Measurements from ENCODE around the gene CHRM1.
"Not testable (repeated sequence)": the region's sequence is repeated elsewhere in the genome, so short reads cannot be mapped to it uniquely, and the experiment has no call there.

The CHRM1 gene, protein sequence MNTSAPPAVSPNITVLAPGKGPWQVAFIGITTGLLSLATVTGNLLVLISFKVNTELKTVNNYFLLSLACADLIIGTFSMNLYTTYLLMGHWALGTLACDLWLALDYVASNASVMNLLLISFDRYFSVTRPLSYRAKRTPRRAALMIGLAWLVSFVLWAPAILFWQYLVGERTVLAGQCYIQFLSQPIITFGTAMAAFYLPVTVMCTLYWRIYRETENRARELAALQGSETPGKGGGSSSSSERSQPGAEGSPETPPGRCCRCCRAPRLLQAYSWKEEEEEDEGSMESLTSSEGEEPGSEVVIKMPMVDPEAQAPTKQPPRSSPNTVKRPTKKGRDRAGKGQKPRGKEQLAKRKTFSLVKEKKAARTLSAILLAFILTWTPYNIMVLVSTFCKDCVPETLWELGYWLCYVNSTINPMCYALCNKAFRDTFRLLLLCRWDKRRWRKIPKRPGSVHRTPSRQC

GRCh38 chr11:62921201-62921572 lies at the start of gene CHRM1:
TSS of gene CHRM1 (minus strand) at chr11:62921363. CDS start at chr11:62911100, 10,263 bp downstream.
- DNase-seq, result no peak

- no peak for DNase-seq
These were observed 44.4 kb upstream of the CHRM1 start for GRCh38 chr11:62965574-62965973.

DNA sequence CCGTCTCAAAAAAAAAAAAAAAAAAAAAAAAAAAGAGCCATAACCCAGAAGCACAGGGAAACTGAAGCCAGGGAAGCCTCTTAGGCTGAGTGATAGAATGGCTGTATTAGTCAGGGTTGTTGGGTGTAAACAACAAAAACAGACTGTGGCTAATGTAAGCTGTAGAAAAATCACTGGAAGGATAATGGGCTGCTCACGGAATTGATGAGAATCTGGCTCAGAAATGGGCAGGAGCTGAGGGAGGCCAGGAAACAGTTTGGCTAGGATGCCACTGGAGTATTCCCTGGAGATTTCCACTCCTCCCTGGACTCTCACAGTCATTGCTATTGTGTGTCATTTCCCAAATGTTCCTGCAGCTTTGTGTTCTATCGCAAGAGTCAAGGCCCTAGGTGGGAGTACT lies 41.2 kb upstream of the CHRM1 start:
- DNase-seq, result no peak

DNA sequence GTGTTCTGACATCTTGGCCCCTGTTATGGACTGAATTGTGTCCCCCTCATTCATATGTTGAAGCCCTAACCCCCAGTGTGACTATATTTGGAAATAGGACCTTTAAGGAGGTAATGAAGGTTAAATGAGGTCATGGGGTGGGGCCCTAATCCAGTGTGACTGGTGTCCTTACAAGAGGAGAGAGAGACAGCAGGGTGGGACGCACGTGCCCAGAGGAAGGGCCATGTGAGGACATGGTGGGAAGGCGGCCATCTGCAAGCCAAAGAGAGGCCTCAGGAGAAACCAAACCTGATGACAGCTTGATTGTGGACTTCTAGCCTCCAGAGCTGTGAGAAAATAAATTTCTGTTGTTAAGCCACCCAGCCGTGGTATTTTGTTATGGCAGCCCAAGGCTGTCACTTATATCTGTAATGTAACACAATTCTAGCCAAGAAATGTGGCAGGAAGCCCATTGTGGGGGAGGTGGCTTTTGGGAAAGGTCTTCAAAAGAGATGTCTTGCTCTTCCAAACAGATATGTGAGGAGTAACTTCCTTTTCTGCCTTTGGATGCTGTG lies 39.9 kb upstream of the CHRM1 start:
- DNase-seq, result no peak

- no peak for DNase-seq
These were observed 38.3 kb upstream of the CHRM1 start for GRCh38 chr11:62959422-62959980.

- no peak for DNase-seq
These were observed 37.6 kb upstream of the CHRM1 start for GRCh38 chr11:62958547-62959421.

DNA sequence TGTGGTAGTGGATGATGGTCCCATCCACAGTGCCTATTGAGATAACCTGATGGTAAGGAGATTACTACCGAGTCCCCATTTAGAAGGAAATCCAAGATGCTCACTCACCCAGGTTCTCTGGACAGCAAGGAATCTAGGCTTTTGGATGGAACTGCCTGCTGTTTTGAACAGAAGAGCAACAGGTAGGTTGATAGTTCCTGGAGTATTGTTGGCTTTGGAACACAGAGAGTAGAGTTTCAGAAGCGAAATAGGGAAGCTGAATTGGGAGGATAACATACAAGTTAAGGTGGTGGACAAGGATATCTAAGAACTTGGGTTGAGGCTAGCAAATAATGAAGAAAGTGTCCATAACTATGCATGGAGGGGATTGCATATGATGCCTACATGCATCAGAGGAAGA lies 36.0 kb upstream of the CHRM1 start:
- no peak for DNase-seq

- no peak for DNase-seq
These were observed 33.3 kb upstream of the CHRM1 start for GRCh38 chr11:62954478-62954877.

DNA sequence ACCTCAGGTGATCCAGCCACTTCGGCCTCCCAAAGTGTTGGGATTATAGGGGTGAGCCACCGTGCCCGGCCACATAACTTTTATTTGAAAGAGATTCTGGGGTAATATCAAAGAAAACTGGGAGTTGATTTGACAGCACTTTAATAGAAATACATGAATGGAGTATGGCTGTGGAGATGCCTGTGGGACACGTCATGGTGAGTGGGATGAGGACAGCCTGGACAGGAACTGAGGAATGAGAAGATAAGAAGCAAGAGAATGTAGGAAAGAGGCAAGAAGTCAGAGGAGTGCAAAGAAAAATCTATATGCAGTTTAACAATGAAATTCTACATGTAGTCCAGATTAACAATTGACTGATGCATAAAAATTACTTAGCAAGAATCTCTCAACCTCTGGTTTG lies 32.6 kb upstream of the CHRM1 start:
- DNase-seq, result no peak

DNA sequence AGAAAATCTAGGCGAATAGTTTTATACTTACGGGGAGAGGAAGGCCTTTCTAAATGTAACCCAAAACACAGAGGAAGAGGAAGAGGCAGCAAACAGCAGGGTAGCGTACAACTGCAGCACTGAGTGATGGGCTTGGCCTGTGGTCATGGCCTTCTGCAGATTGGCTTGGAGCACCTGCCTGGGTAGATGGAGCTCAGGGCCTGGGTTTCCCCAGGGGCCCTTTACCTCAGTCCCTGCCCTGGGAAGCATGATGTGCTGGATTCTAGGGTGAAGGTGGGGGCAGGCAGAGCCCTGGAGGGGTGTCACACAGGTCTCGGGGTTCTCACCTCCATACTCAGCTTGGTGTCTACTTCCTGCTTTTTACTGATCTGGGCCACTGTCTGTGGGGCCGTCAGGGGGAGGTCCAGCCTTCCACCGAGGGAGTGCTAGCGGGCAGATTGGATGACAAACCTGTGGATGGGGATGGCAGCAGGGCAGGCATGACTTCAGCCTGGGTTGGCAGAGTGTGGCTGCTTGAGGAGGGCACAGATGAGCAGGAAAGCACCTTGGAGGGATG lies 27.7 kb upstream of the CHRM1 start:
- no peak for DNase-seq

- DNase-seq, result not testable (repeated sequence)
These were observed 24.4 kb upstream of the CHRM1 start for GRCh38 chr11:62945538-62945937.

- DNase-seq, result not testable (repeated sequence)
These were observed 16.4 kb upstream of the CHRM1 start for GRCh38 chr11:62937528-62937927.

DNA sequence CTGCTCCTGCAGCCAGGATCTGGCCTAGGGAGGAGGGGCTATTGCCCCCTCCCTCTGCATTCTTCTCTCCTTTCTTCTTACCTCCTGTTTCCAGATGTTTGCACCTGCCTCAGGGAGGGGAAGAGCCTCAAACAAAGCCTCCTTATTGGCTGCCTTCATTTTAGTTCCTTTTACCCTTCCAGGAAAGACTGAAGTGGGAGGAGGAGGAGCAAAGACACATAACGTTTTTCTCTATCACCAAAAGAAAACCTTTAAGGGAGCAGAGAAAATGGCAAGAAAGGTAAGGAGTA lies 13.3 kb upstream of the CHRM1 start:
- no peak for DNase-seq

DNA sequence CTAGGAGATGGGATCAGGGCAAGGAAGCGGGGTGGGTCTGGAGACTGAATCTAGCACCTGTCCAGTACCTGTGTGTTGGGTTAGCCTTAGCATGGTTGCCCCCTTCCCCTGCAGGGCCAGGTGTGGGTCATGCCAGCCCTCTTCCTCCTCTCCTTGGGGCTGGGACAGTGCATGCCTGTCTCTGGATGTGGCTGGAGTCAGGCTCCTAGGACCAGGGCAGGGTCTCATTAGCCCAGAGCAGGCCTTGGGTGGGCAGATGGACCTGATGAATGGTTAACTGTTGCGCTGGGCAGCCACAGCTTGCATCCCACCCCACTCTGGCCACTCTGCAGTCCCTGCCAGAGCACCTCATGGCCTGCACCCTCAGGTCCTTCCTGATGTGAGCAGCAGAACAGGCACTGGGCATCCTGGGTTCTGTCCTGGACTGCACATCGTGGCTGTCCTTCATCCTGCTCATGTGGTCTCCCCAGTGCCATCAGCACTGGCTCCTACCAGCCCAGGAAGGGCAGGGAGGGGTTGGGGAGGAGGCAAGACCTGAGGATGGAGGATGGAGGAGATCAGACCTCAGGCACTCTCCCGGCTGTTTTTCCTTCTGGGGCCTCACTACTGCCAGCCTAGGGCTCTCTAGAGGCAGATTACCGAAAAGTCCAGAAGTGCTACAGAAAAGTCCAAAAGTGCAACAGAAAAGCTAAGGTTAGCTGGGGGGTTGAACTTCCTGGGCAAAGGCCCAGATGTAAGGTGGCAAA lies 12.8 kb upstream of the CHRM1 start:
- no peak for DNase-seq

DNA sequence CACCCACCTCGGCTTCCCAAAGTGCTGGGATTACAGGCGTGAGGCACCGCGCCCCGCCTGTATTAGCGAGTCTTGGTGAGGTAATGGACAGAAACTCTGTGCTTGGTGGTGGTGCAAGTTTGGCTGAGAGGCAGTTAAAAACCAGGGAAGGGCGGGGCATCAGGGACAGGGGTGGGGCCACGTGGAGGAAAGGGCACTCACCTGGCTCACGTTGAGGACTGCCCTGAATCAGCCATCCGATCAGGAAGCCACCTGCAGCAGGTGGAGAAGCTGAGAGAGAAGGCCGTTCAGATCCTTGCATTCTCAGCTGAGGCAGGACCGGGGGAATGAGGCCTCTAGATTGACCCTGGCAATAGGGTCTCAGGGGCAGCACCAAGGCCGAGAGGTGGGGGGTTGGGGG lies 12.1 kb upstream of the CHRM1 start:
- no peak for DNase-seq

DNA sequence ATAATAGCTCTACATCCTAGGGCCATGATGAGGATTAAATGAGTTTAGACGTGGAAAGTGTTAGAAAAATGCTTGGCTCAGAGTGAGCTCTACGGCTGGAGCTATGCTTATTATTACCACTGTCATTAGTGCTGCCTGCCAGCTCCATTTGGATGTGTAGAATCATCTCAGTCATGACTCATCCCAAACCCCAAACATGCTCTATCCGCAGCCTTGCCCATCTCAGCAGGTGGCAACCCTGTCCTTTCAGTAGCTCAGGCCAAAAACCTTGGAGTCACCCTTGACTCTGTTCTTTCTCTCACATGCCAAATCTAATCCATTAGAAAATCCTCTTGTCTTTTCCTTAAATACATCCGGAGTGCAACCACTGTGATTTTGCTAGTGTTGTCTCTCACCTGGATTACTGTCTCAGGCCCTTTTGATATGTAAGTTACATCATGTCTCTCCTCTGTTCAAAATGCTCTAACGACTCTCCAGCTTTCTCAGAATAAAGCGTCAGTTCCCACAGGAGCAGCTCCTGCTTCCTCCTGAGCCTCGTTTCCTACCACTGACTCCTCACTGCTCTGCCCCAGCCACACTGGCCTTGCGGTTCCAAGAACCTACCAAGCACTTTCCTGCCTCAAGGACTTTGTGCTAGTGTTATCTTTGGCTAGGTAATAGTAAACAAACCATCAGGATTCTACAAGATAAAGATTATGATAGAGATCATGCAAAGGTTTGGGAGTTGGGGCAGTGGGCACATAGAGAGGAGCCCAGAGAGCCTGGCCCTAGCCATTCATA lies 10.5 kb upstream of the CHRM1 start:
- no peak for DNase-seq

GRCh38 chr11:62930666-62931065 lies 9.5 kb upstream of the CHRM1 start:
- DNase-seq, result no peak

DNA sequence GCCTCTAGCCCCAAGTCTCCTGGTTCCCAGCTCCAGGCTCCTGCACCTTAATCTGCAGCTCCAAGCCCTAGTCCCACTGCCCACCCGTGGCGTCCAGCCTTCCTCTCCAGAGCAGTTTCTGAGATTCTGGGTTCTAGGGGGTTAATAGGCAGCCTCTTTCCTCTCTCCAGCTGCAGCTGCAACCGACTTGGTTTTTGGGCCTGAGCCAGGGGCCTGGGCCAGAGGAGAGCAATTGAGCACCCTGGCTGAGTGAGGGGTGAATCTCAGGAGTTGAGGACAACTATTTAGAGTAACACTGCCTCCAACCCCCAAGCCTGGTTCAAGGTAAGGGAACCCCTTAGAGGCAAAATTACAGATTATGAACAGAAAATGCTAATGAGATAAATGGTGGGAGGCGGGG lies 9.0 kb upstream of the CHRM1 start:
- DNase-seq, result no peak

DNA sequence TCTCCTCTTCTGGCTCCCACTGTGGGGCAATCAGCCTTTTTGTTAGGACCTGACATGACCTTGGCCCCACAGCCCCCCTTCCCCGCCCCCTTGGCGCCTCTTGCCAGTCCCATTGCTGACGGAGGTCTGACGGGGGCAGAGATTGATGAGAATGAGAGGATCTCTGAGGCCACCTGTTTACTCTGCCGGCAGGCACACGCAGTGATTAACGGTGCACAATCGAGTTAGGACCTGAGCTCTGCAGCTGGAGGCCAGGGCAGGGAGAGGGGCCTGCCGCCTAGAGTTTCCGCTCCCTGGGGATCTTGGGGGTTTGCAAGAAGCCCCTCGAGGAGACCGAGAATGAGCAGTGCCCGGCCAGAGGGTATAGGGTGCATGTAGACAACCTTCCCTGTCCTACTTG lies 6.8 kb upstream of the CHRM1 start:
- DNase-seq, result no peak

DNA sequence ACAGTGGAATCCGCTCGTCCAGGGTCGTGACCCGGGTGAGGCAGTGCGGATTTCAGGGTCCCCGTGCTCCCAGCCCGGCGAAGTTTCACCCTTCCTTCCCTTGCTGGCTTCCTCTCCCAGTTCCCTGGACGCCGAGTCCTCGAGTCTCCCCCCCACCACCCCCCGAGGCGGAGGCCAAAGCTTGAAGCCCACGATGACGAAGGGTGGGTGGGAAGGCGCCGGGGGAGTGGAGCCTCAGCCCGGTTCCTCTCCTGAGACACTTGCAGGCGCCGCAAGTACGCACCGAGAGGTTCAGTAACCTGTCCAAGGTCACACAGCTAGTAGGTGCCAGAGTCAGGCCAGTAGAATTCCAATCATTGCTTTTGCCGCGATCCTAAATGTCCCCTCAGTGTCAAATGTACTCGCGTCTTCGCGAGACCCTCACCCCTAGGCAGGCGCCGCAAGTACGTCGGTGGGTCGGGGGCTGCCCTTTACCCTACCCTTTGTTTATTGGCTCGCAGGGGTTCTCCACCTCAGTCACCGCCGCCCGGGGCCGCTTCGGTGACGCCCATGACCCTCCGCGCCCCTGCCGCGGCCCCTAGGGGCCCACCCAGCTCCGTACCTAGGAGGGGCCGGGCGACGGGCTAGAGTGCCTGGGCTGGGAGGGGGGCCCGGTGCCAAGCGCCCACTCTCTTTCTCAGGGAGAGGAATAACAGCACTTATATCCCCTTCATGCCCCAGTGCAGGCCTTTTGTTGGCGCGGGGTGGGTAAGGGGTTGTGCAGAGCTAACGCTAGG lies 5.7 kb upstream of the CHRM1 start:
- DNase-seq, result no peak
